ENCODE data around the gene TERF2IP.
A peak's percentile ranks its signal among the peaks of the same experiment; 100 is the strongest.

TERF2IP gene

DNA sequence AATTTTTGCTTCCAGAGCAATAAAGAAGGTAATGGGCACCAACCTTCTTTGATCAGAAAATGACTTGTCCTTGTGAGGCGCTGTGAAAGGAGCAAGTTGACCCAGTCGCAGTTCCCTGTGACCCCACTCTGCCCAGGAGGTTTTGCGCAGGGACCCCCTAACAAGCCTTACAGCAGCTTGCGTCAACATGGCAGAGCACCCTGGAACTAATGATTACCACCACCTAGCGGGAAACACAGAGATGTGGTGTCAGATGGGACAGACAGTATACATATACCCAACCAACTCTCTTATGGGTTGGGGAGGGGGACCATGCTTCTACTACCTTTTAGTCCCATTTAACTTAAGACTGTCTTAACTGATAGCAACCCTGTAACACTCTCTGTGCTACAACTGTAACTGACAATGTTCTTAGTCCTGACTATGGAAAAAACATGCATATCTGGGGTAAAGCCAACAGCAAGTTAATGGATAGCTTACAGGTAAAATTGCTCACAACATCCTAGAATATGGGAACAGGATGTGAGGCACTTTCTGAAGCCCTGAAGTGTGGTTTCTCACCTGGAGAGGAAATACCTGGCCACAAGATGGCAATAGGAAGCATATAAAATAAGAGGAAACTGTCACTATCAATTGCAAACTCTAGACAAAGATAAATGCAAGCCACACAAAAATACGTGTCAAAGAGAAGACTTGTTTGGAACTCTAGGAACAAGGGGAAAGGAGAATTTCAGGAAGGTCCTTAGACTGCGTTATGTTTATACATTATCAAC, 3.1 kb upstream of the TERF2IP start:
- no peak for DNase-seq

GRCh38 chr16:75647112-75647491, 471 bp upstream of the TERF2IP start:
- DNase-seq, result no peak

DNA sequence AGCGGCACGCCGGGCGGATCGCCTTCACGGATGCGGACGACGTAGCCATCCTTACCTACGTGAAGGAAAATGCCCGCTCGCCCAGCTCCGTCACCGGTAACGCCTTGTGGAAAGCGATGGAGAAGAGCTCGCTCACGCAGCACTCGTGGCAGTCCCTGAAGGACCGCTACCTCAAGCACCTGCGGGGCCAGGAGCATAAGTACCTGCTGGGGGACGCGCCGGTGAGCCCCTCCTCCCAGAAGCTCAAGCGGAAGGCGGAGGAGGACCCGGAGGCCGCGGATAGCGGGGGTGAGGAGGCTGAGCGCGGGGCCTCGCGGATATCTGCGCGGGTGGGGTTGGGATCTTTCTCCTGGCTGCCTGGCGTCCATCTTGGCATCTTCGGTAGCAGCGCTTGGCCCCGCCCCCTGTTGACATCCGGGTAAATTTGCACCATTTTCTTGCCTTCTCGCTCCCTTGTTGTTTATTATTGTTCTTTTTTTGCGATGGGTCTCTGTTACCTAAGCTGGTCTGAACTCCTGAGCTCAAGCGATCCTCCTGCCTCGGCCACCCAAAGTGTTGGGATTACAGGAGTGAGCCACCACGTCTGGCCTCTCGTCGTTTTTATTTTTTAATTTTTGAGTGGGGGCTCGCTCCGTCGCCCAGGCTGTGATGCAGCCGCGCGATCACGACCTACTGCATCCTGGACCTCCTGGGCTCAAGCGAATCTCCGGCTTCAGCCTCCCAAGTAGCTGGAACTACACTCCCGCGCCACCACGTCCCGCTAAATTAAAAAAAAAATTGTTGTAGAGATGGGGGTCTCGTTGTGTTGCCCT, 898 bp downstream of the TERF2IP start:
- DNase-seq, result peak; percentile 80 to 84

- DNase-seq, result no peak
These were observed 6.3 kb downstream of the TERF2IP start for GRCh38 chr16:75653922-75654321.

GRCh38 chr16:75658175-75658574, 10.6 kb downstream of the TERF2IP start:
- no peak for DNase-seq

GRCh38 chr16:75660321-75660720, 12.7 kb downstream of the TERF2IP start:
- DNase-seq, result no peak

- DNase-seq, result no peak
These were observed 13.2 kb downstream of the TERF2IP start for GRCh38 chr16:75660726-75661302.

- DNase-seq, result no peak
These were observed 19.9 kb downstream of the TERF2IP start for GRCh38 chr16:75667503-75667902.

DNA sequence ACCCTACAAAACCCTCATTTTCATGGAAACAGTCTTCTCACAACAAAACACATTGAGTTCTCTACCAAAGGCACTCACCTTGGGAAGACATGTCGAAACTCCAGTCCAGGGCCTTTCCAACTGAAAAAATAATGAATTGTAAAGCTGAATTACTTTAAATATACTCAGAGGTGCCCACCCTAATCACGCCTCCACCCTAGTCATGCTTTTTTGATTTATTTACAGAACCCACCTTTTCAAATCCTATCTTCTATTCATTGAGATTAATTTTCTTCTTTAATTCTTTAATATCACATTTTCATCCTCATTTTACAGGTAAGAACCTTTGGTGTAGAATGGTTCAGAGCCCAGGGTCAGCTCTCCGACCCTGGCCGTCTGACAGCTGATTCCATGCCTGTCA, 29.3 kb downstream of the TERF2IP start, which contains the start of gene CPHXL2:
Gene CPHXL2, minus strand, starts transcription at position 101 of the 400 bp plus-strand sequence. Its CDS starts 10 bp downstream, at position 91.
- DNase-seq, result no peak

- DNase-seq, result no peak
These were observed 31.8 kb downstream of the TERF2IP start for GRCh38 chr16:75679366-75679765.

GRCh38 chr16:75682308-75682707, 34.7 kb downstream of the TERF2IP start:
- no peak for DNase-seq

DNA sequence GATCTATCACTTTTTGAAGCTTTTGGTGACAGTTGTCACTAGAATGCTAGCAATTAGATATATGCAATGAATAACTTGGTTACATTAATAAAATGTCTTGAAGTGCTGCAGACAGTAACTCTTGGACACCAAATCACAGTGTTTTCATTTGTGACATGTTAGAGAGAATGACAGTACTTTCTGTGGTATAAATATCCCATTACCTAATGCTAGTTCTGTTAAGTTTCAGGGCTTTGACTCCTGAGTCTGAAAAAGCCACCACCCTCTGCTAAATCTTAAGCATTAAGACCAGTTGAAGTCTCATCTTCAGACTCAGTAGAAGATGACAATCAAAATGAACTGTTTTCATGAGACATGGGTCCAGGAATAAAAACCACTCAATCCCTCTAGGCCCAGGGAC, 39.8 kb downstream of the TERF2IP start:
- no peak for DNase-seq

DNA sequence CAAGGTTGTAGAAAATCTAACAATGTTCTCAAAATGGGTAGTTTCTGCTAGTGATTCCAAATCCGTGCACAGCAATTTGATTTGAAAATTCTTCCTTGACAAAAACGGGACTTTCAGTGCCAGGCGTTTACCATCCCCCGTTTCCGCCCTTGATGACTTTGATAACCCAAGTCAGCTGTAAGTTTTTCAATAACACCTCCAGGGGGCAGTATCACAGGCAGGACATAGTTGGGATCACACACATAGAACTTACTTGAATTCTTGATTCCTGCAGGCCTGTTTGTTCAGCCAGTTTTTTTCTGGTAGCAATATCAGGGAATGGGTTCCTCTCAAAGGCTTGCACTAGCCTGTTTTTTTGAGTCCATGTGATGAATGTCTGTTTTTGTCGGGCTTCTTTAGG, 48.1 kb downstream of the TERF2IP start:
- no peak for DNase-seq

- DNase-seq, result no peak
These were observed 50.0 kb downstream of the TERF2IP start for GRCh38 chr16:75697571-75697970.

- DNase-seq, result no peak
These were observed 53.8 kb downstream of the TERF2IP start, which contains the start of gene DUXB for GRCh38 chr16:75701361-75701760. Gene DUXB, minus strand, starts transcription at chr16:75701461. Its CDS starts 43 bp downstream, at chr16:75701418.

- no peak for DNase-seq
These were observed 54.7 kb downstream of the TERF2IP start for GRCh38 chr16:75702242-75702641.

- no peak for DNase-seq
These were observed 55.7 kb downstream of the TERF2IP start for GRCh38 chr16:75703306-75703705.
